ENCODE results near the gene SIPA1L3. TPM values are rescaled to one million over a fixed set of nuclear protein-coding genes. Genes with fewer than 3 reads are reported as not detected.
A peak's percentile ranks its signal among the peaks of the same experiment; 100 is the strongest.

Gene SIPA1L3
- total and polyA plus RNA-seq, 9 of the 15 experiments (the other 6 are each of a cell fraction or from before 2014, with no cell fraction given): 0.01 to 6.1 (median 2.5) TPM

- TF ChIP-seq CSDE1 (IDR thresholded peaks at IDR 0.05) (no peak), ZNF311 (CRISPR knock-in tag; IDR thresholded peaks at IDR 0.05) (no peak), ZNF134 (CRISPR knock-in tag; conservative IDR thresholded peaks at IDR 0.05) (peak; percentile 66; the same call in 1 of the 2 replicates), MBD2 (IDR thresholded peaks at IDR 0.05; ENCODE audit: borderline replicate concordance, low read depth) (0 out of 2 replicates have a peak, but pooled peaks have one; percentile 21), NKRF (IDR thresholded peaks at IDR 0.05; ENCODE audit: borderline replicate concordance) (no peak), MCM5 (IDR thresholded peaks at IDR 0.05; ENCODE audit: low read depth) (no peak), PHTF2 (CRISPR knock-in tag; IDR thresholded peaks at IDR 0.05) (no peak), RREB1 (CRISPR knock-in tag; IDR thresholded peaks at IDR 0.05) (no peak), HBP1 (CRISPR knock-in tag; IDR thresholded peaks at IDR 0.05) (no peak), MED1 (CRISPR knock-in tag; IDR thresholded peaks at IDR 0.05; ENCODE audit: borderline replicate concordance) (no peak), ARID3A (IDR thresholded peaks at IDR 0.05; ENCODE audit: borderline replicate concordance, low read depth, low read length) (no peak), ZNF408 (CRISPR knock-in tag; IDR thresholded peaks at IDR 0.05; ENCODE audit: low read depth) (no peak), MAFF (IDR thresholded peaks at IDR 0.05; ENCODE audit: low read length) (no peak), ATF7 (IDR thresholded peaks at IDR 0.05) (peak; percentile 65), ZNF511 (CRISPR knock-in tag; IDR thresholded peaks at IDR 0.05) (no peak), NFIC (IDR thresholded peaks at IDR 0.05) (peak; percentile 95), KLF6 (CRISPR knock-in tag; IDR thresholded peaks at IDR 0.05; ENCODE audit: borderline replicate concordance) (no peak)
Observed at GRCh38 chr19:38122402-38123093, 215.5 kb downstream of the SIPA1L3 start (continued).

Measured in K562 (cell line).